NCI-H510A treated with DMSO at 0.1 percent for 48 hours (cell line): ENCODE measurements around the gene QPCTL.
"Not testable (repeated sequence)": the region's sequence is repeated elsewhere in the genome, so short reads cannot be mapped to it uniquely, and the experiment has no call there.

Experiments used
- DNase-seq: peaks from one replicate; lab custom pipeline; 2025; lab: John Stamatoyannopoulos, UW

QPCTL gene

DNA sequence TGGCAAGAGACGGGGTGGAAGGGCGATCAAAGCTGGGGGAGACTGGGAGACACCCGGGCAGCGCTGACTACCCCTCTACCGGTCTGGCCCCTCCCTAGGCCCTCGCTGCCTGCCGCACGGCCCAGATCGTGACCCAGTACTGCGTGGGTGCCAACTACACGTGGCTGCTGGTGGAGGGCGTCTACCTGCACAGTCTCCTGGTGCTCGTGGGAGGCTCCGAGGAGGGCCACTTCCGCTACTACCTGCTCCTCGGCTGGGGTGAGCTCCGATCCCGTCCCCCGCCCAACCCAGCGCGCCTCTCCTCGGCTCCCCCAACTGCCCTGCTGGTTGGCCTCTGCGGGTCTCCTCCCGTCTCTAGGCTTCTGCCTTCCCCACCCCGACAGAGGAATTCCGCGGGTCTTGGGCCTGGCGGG lies 15.6 kb upstream of the QPCTL start:
- DNase-seq = no peak

DNA sequence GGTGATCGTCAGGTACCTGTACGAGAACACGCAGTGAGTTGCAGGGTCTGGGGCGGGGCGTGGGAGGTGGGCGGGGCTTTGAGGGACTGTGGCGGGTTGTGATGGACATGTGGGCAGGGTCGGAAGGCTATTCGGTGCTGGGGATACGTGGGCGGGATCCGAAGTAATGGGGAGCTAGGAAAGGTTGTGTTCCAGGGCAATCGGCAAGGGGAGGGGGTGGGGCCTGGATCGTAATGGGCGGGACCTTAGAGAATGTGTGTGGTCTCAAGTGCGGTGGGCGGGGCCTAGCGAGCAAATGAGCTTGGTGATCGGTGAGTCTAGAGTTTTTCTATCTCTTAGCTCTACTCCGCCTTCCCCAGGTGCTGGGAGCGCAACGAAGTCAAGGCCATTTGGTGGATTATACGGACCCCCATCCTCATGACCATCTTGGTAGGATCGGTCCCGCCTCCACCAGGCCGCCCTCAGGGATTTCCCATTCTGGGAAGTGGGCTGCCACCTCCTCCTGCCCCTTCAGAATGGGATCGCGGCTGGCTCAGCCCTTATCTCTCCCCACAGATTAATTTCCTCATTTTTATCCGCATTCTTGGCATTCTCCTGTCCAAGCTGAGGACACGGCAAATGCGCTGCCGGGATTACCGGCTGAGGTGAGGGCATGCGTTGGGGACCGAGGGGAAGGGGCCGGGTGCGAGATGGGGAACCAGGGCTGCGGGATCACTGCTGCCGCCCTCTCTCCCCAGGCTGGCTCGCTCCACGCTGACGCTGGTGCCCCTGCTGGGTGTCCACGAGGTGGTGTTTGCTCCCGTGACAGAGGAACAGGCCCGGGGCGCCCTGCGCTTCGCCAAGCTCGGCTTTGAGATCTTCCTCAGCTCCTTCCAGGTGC lies 14.9 kb upstream of the QPCTL start:
- no peak for DNase-seq

DNA sequence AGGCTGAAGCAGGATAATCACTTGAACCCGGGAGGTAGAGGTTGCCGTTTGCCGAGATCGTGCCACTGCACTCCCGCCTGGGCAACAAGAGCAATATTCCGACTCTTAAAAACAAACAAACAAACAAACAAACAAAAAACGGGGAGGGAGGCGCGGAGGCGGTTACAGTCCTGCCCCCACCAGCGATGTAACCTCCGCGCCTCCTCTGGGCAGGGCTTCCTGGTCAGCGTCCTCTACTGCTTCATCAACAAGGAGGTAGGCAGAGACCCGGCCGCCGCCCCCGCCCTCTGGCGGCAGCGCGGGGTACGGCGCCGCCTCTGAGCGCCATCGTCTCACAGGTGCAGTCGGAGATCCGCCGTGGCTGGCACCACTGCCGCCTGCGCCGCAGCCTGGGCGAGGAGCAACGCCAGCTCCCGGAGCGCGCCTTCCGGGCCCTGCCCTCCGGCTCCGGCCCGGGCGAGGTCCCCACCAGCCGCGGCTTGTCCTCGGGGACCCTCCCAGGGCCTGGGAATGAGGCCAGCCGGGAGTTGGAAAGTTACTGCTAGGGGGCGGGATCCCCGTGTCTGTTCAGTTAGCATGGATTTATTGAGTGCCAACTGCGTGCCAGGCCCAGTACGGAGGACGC lies 11.0 kb upstream of the QPCTL start:
- peak; percentile 90 for DNase-seq

DNA sequence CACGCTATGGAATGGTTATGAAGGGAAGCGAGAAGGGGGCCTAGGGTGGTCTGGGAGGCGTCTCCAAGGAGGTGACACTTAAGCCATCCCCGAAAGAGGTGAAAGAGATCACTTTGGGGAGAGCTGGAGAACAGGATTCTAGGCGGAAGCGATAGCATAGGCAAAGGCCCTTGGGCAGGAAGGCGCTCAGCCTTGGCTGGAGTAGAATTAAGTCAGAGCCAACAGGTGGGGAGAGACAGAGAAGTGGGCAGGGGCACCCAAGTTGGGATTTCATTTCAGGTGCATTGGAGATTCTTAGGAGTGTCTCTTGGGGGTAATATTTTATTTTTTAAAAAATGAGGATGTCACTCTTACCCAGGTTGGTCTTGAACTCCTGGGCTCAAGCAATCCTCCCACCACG lies 10.3 kb upstream of the QPCTL start:
- DNase-seq = no peak

DNA sequence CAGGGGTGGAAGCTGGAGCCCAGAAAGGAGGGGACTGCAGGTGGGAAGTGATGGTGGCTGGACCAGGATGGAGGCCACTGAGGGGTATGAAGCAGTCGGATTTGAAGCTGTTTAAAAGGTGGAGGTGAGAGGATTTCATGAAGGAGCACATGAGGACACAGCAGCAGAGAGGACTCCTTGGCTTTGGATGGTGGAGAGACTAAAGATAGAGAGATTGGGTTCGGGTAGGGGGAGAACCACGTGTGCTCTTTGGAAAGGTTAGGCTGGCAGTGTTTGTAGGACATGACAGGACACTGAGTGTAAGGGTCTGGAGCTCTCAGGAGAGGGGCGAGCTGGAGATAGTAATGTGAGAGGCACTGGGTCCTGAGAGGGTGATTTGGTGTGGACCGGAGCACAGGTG lies 9.6 kb upstream of the QPCTL start:
- DNase-seq = no peak

DNA sequence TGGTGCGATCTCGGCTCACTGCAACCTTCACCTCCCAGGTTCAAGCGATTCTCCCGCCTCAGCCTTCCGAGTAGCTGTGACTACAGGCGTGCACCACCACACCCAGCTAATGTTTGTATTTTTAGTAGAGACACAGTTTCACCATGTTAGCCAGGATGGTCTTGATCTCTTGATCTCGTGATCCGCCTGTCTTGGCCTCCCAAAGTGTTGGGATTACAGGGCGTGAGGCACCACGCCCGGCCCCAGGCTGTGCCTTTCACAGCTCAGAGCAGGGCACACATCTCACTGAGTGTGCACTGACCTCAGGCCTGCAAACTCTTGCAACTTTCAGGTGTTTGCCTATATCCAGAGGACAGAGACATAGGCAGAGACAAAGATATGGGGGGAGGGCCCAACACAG lies 7.4 kb upstream of the QPCTL start:
- not testable (repeated sequence) for DNase-seq

DNA sequence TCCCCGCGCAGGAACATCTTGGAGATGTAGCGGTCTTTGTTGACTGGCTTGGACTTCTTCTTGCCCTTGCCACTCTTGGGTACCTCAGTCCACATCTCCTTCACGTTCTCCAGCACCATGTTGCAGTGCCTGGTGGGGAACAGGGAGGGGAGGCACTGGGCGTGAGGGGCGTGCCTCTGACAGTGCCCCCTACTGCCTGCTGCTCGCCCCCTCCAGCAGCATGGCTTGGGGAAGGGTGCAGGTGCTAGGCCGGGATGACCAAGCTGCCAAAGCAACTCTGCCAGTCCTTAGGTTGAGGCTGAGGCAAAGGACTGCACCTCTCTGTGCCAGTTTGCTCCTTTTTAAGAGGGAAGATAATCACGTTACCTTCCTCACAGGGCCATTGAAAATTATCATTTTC lies 4.9 kb upstream of the QPCTL start:
- no peak for DNase-seq

DNA sequence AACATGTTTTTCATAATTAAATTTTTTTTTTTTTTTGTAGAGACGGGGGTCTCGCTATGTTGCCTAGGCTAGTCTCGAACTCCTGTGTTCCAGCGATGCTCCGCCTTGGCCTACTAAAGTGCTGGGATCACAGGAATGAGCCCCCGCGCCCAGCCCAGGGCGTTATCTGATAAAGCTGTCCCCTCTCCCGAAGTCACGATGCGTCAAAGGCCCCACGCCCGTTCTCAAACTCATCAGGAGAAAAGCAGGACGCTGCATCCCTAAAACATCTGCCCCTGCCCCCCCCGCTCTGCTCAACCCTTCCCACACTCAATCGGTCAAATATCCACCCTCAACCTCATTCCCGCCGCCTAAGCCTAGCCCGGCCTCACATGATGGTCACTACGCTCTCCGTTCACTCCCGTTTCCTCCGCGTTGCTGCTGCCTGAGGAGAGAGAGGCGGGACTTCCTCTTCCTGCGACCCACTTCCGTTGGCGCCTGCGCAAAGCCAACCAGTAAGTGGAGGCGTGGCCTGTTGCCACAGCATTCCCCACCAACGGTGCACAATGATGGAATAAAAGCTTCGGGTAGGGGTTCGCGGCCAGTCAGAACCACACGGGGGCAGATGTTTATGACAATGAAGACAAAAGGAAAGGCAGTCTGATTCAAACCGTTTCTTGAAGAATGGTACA lies 815 bp upstream of the QPCTL start, which contains the start of gene SNRPD2:
SNRPD2 (minus strand) TSS at position 438 of the 671 bp plus-strand sequence; CDS start at position 373, 65 bp downstream.
- DNase-seq = peak; percentile 98

DNA sequence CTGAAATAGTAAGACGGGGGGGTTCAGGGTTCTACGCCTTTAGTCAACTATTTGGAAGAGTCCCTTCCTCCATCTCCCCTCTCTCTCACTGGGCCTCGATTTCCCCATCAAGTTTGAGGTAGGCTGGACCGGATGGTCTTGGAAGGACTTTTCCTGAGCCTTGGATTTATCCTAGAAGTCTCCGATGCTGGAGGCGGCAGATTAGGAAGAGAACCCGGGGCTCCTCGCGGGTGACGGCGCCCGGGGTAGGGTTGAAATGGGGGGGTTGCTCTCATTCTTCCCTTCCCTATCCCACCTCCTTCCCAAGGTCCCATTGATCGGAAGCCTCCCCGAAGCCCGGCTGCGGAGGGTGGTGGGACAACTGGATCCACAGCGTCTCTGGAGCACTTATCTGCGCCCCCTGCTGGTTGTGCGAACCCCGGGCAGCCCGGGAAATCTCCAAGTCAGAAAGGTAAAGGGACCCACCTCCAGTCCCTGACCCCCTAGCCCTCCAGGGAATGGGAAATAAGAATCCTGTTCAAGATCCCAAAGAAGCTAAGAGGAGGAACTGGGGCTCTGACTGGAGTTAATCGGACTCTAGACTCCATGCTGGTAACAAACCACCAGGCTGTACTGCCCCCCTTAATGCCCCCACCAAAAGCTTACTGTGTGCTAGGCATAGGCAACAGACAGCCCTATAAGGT lies 781 bp downstream of the QPCTL start:
- peak; percentile 84 for DNase-seq

DNA sequence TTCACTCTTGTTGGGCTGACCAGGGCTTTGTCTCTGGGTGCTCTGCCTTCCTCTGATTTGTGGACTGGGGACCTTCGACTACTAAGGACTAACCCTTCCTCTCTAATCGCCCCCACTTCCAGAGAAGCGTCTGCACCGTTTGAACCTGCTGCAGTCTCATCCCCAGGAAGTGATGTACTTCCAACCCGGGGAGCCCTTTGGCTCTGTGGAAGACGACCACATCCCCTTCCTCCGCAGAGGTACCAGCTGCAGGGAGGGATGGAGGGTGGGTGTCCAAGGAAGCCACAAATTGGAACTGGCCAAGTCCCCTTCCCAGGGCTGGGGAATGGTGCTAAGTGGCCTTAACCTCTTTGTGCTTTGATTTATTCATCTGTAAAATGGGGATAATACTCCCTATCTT lies 9.2 kb downstream of the QPCTL start:
- no peak for DNase-seq

DNA sequence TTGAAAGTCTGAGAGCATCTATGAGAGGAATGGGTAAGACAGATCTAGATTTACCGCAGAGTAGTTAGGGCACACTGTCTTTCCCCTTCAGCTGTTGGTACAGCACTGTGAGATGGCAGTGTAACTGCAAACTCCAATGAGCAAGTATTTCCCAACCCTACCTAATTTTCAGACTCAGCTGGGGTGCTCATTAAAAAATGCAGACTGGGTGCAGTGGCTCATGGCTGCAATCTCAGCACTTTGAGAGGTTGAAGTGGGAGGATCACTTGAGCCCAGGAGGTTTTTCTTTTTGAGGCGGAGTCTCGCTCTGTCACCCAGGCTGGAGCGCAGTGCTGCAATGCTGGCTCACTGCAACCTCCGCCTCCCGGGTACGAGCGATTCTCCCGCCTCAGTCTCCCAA lies 12.6 kb downstream of the QPCTL start:
- DNase-seq = no peak

DNA sequence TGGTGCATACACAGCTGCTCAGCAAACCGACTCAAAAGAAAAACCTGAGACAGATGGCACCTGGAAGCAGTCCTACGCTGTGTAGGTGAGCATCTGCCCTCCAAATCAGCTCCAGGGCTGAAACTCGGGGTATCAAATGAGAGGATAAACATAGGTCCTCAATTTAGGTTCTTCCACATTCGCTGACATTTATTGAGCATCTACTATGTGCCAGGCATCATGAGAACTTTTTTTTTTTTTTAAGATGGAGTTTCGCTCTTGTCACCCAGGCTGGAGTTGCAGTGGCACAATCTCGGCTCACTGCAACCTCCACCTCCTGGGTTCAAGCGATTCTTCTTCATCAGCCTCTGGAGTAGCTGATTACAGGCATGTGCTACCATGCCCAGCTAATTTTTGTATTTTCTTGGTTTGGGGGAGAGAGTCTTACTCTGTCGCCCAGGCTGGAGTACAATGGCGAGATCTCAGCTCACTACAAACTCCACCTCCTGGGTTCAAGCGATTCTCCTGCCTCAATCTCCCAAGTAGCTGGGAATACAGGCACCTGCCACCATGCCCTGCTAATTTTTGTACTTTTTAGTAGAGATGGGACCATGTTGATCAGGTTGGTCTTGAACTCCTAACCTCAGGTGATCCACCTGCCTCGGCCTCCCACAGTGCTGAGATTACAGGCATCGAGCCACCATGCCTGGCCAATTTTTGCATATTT lies 13.4 kb downstream of the QPCTL start:
- no peak for DNase-seq

DNA sequence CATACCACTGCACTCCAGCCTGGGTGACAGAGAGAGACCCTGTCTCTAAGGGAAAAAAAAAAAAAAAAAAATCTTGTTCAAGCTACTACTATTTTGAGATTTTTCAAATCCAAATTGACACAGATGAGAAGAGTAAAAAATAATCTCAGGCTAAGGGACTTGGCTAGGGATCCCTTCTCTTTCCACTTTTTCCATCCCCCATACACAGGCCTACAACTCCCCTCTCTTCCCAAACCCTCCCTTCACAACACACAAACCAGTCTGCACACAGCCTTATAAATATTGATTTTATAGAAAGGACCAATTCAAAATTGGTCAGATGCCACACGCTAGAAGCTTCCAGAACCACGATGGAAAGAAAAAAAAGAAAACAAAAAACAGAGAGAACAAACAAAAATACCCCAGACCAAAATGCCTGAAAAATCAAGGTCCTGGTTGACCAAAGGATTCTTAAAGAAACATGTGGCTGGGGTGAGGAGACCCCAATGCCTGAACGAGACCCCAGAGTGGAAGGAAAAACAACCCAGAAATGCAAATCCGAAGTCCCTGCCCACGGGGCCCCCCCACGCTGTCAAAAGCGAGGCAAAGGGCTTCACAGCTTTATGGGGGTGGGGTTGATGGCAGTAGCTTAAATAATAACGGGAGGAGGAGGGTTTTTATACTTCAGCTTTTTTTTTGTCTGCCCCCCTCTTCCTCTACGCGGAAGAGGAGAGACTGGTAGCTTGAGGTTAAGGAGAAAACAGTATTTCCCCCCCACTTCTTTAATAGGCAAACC lies 18.1 kb downstream of the QPCTL start:
- DNase-seq = no peak

DNA sequence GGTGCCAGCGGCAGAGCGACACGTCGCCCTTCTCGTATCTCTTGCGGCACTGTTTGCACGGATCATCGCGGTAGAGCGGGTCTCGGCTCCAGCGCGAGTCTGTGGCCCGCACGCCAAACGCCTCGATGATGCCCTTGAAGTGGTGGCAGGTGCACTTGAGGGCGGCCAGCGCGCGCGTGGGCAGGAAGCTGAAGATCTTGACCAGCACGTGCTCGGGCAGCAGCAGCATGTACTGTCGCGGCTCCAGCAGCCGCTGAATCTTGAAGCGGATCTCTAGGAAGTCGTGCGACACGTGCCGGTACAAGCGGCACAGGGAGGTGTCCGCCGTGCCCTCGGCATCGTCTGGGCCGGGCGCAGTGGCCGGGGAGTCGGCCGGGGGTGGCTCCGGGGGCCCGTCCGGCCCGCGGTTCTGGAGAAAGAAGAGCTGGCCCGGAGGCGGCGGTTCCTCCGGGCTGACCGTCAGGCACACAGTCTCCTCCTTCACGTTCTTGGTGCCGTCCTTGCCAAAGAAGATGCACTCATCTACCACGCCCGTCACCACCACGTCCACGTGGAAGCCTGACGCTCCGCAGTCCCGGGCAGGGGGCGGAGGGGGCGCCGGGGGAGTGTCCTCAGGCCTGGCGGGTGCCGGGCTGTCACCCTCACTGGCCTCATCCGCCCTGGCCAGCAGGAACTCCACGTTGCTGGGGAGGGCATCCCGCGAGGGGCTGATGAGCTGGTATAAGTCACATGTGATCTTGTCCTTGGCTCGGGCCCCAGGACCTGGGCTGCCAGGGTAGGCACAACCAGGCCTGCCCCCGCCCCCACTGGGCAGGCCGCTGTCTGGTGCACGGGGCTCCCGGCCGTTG lies 19.6 kb downstream of the QPCTL start:
- no peak for DNase-seq

DNA sequence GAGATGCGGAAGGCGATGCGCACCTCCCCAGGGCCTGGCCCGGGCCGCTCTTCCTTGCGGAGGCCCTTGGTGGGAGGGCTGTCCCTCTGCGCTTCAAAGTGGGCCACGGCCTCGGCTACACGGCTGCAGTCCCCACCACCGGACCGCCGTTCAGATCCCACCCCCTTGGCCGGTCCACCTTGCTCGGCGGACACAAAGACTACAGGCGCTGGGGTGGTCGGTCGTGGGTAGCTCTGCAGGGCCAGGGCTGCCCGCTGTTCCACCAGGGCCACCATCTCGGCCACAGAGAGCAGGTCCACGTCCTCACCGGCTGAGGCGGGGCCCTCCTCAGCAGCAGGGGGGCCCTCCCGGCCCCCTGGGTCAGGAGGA lies 20.2 kb downstream of the QPCTL start:
- no peak for DNase-seq

DNA sequence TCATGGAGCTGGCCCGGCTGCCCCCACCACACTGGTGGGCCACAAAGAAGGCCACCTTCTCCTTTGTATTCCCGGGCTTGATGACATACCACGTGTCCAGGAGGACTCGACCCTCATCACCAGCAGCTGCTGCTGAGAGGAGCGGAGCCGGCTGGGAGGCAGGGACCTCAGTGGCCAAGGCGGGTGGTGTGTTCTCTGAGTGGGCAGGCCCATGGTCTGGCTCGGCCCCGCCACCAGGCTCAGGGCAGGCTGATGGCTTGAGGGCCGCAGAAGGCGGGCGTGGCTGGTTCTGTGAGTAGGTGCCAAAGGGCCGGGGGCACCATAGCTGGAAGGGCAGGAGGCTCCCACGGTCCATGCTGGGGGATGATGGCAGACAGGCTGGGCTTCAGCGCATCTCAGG lies 20.7 kb downstream of the QPCTL start:
- no peak for DNase-seq

DNA sequence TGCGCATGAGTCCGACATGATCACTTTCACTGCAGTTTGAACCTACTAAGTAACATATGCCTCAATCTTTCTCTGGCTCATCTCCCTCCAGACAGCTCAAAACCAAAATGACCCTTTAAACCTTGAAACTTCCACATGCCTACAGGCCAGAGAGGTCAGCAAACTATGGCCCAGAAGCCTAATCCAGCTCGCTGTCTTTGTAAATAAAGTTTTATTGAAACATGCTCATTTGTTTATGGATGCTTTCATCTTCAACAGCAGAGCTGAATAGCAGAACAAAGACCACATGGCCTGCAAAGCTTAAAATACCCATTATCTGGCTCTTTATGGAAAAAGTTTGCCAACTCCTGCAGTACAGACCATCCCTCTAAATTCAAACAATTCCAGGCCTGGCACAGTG lies 22.7 kb downstream of the QPCTL start:
- DNase-seq = no peak

DNA sequence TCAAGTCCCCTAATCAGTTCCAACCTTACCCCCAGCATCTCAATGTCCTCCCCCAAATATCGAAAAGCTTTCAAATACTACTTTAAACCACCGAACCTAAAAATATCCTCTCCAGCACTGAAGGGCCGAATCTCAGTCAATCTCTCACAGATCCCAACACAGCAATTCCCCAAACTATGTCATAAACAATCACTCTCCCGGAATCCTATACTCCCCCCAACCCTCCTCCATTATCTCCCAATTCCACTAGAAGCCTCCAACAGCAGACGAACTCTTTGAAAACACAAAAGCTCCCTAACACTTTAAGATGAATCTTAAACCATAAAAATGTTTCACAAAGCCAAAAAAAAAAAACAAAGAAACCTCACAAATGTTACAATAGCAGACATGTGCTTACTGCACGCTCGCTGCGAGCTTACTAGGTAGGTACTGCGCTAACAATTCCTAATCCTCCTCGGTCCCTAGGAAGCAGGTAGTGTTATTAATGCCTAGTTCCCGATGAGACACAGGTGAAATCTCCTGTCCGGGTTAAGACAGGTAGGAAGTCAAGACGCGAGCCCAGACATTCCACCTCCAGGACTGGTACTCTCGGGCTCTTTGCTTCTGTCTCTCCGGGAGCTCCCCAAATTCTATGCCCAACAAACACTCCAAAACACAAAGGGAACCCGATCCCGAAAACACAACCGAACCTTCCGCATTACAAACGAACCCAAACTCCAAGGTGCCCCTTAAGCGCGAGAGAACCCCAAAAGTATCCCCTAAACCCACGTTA lies 24.1 kb downstream of the QPCTL start:
- peak; percentile 51 for DNase-seq
